Heart left ventricle (tissue), 13 donors: ENCODE results near the gene RRAS2.

Experiments used
- POLR2A ChIP-seq, 2 donors: fragments of 450-650 bp; IDR thresholded peaks; one replicate each; pipeline ENCODE4 v1.6.1; 2017; ENCODE audit warnings: antibody characterized with exemption in 2 of 2, mild to moderate bottlenecking in 2 of 2, moderate library complexity in 2 of 2
- TF ChIP-seq, protein P1 (sequence below), 12 donors: fragments of 200-600 bp; sonication (generic) in 4 of 12; IDR thresholded peaks; one replicate each; pipeline versions ENCODE4 v1.5.0 to v1.8.0; 2018 to 2022; ENCODE audit warnings: antibody characterized with exemption in 12 of 12, mild to moderate bottlenecking in 5 of 12
- donor health status: ischemic (EF 13 %, LVEDD 7.1; RV severe dilation, severe dysfunction).
- donor health status: DM: no; HTN: yes; CAD: no.
- donor health status: DM: no; HTN: no; CAD: no.
- donor health status: ischemic (EF 25% LVEDD 6.9; RV normal size, moderate dysfunction).
- donor health status: ischemic (EF 25% LVEDD 5.7; RV mildly dilated, moderate dysfunction).
- donor health status: ischemic (EF 35%, LVEDD 5.7; RV mildly dilated, moderate dysfunction).
- donor health status: nonischemic (EF 11% LVEDD 7.7; RV severe dilation, severe dysfunction).
- donor health status: DM: yes; HTN: yes; CAD: no.
- donor health status: PGD.
- donor health status: ischemic (EF 29% LVEDD 5.4; RV normal size, mild dysfunction).
- donor health status: nonischemic (EF 23%, LVEDD 6.1; RV moderate dilation, normal function).

DNA sequence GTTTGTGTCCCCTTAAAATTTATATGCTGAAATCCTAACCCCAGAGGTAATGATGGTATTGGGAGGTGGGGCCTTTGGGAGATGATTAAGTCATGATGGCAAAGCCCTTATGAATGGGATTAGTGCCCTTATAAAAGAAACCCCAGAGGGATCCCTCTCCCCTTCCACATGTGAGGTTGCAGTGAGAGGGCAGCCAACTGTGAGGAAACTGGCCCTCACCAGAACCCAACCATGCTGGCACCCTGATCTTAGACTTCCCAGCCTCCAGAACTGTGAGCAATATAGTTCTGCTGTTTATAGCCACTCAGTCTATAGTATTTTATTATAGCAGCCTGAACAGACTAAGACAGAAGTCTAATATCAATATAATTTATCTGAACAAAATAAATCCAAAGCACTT lies 27.1 kb upstream of the RRAS2 start:
- TF ChIP-seq, protein P1, sequence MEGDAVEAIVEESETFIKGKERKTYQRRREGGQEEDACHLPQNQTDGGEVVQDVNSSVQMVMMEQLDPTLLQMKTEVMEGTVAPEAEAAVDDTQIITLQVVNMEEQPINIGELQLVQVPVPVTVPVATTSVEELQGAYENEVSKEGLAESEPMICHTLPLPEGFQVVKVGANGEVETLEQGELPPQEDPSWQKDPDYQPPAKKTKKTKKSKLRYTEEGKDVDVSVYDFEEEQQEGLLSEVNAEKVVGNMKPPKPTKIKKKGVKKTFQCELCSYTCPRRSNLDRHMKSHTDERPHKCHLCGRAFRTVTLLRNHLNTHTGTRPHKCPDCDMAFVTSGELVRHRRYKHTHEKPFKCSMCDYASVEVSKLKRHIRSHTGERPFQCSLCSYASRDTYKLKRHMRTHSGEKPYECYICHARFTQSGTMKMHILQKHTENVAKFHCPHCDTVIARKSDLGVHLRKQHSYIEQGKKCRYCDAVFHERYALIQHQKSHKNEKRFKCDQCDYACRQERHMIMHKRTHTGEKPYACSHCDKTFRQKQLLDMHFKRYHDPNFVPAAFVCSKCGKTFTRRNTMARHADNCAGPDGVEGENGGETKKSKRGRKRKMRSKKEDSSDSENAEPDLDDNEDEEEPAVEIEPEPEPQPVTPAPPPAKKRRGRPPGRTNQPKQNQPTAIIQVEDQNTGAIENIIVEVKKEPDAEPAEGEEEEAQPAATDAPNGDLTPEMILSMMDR (IDR thresholded peaks at IDR 0.05), result no peak
- TF ChIP-seq POLR2A (IDR thresholded peaks at IDR 0.05), result no peak
